HEK293 (cell line): ENCODE results near the gene ZNF648.

Experiments used
- CTCF ChIA-PET: fragments of 350-600 bp; formaldehyde crosslinking; extraction: SDS; loops from one replicate; lab custom pipeline; 2021; ENCODE audit warnings: antibody characterized with exemption; lab: Yijun Ruan, JAX
- POLR2A ChIA-PET: fragments of 300-600 bp; formaldehyde crosslinking; extraction: SDS; loops from one replicate; lab custom pipeline; 2020; ENCODE audit warnings: antibody characterized with exemption, inconsistent platforms; lab: Yijun Ruan, JAX
- H3K27ac ChIP-seq: fragments of 200-500 bp; sonication (Bioruptor generic); 2 replicates; pipeline ENCODE4 v1.5.1; 2014; ENCODE audit warnings: low read depth, low read length, control low read depth, inconsistent platforms; ENCODE audit errors: extremely low read depth
- H3K36me3 ChIP-seq, 2 experiments: fragments of 200-500 bp in 1 of 2; sonication (Bioruptor generic) in 1 of 2; 1 replicate in 1 of 2; 2 replicates in 1 of 2; pipeline ENCODE4 v1.5.1; 2014 to 2017; ENCODE audit warnings: inconsistent platforms in 2 of 2, low read length in 2 of 2; ENCODE audit not compliant: control insufficient read depth in 2 of 2, insufficient read depth in 1 of 2
- H3K4me1 ChIP-seq: fragments of 200-500 bp; sonication (Bioruptor generic); 2 replicates; pipeline ENCODE4 v1.5.1; 2014; ENCODE audit warnings: mild to moderate bottlenecking, low read length, inconsistent platforms; ENCODE audit not compliant: control insufficient read depth, insufficient read depth
- H3K4me3 ChIP-seq: 2 replicates; pipeline ENCODE4 v1.5.1; 2011; ENCODE audit warnings: low read depth, mild to moderate bottlenecking, control low read depth, low read length, moderate library complexity
- H3K9me3 ChIP-seq: fragments of 200-500 bp; sonication (Bioruptor generic); 2 replicates; pipeline ENCODE4 v1.5.1; 2014; ENCODE audit warnings: low read depth, low read length, inconsistent platforms; ENCODE audit not compliant: control insufficient read depth, insufficient read depth
- IKZF3 ChIP-seq: fragments of 450-650 bp; IDR thresholded peaks from 2 replicates; pipeline ENCODE4 v1.5.0; 2018; ENCODE audit warnings: missing biosample characterization, mild to moderate bottlenecking, missing genetic modification characterization, moderate library complexity
- KLF7 ChIP-seq: fragments of 450-650 bp; formaldehyde crosslinking; IDR thresholded peaks from 2 replicates; pipeline ENCODE4 v1.5.1; 2016; ENCODE audit warnings: missing biosample characterization, missing genetic modification characterization, borderline replicate concordance
- MEIS1 ChIP-seq: sonication (generic); formaldehyde crosslinking; IDR thresholded peaks from 2 replicates; pipeline ENCODE4 v1.8.1; 2022; ENCODE audit warnings: missing genetic modification reagents, mild to moderate bottlenecking, borderline replicate concordance
- ZBTB44 ChIP-seq: fragments of 450-650 bp; IDR thresholded peaks from 2 replicates; pipeline ENCODE4 v1.5.1; 2018; ENCODE audit warnings: missing biosample characterization, mild to moderate bottlenecking, missing genetic modification characterization
- ZNF155 ChIP-seq: fragments of 450-650 bp; formaldehyde crosslinking; IDR thresholded peaks from 2 replicates; pipeline ENCODE4 v1.5.1; 2016; ENCODE audit warnings: missing biosample characterization, missing genetic modification characterization
- ZNF175 ChIP-seq: fragments of 450-650 bp; formaldehyde crosslinking; IDR thresholded peaks from 2 replicates; pipeline ENCODE4 v1.5.1; 2016; ENCODE audit warnings: missing biosample characterization, missing genetic modification characterization
- ZNF19 ChIP-seq: fragments of 450-650 bp; formaldehyde crosslinking; IDR thresholded peaks from 2 replicates; pipeline ENCODE4; 2016; ENCODE audit warnings: missing biosample characterization, missing genetic modification characterization, low read depth
- ZNF302 ChIP-seq: fragments of 450-650 bp; formaldehyde crosslinking; IDR thresholded peaks from 2 replicates; pipeline ENCODE4 v1.5.1; 2016; ENCODE audit warnings: missing biosample characterization, missing genetic modification characterization, low read depth
- ZNF335 ChIP-seq: fragments of 450-650 bp; formaldehyde crosslinking; conservative IDR thresholded peaks from 2 replicates; pipeline ENCODE4 v1.5.1; 2016; ENCODE audit warnings: missing biosample characterization, missing genetic modification characterization
- ZNF596 ChIP-seq: fragments of 450-650 bp; IDR thresholded peaks from 2 replicates; pipeline ENCODE4 v1.5.0; 2018; ENCODE audit warnings: missing biosample characterization, mild to moderate bottlenecking, missing genetic modification characterization, moderate library complexity
- ZNF623 ChIP-seq: fragments of 450-650 bp; formaldehyde crosslinking; IDR thresholded peaks from 2 replicates; pipeline ENCODE4 v1.5.1; 2016; ENCODE audit warnings: missing biosample characterization, missing genetic modification characterization
- ZNF670 ChIP-seq: fragments of 450-650 bp; formaldehyde crosslinking; IDR thresholded peaks from 2 replicates; pipeline ENCODE4 v1.5.1; 2016; ENCODE audit warnings: missing biosample characterization, missing genetic modification characterization, low read depth
- ZNF76 ChIP-seq: fragments of 450-650 bp; formaldehyde crosslinking; IDR thresholded peaks from 2 replicates; pipeline ENCODE4; 2016; ENCODE audit warnings: low read depth, missing biosample characterization, missing genetic modification characterization, borderline replicate concordance
- TF ChIP-seq, protein P1 (sequence below): fragments of 450-650 bp; formaldehyde crosslinking; conservative IDR thresholded peaks from 2 replicates; pipeline ENCODE4 v1.5.1; 2016; ENCODE audit warnings: low read depth, missing biosample characterization, missing genetic modification characterization
- TF ChIP-seq, protein P2 (sequence below): fragments of 450-650 bp; formaldehyde crosslinking; IDR thresholded peaks from 2 replicates; pipeline ENCODE4 v1.5.1; 2016; ENCODE audit warnings: missing biosample characterization, missing genetic modification characterization
- TF ChIP-seq, protein P3 (sequence below): fragments of 450-650 bp; formaldehyde crosslinking; IDR thresholded peaks from 2 replicates; pipeline ENCODE4 v1.5.1; 2016; ENCODE audit warnings: missing biosample characterization, missing genetic modification characterization
- TF ChIP-seq, protein P4 (sequence below): fragments of 450-650 bp; formaldehyde crosslinking; IDR thresholded peaks from 2 replicates; pipeline ENCODE4 v1.5.1; 2017; ENCODE audit warnings: missing biosample characterization, missing genetic modification characterization

Gene ZNF648

GRCh38 chr1:182101415-182102042 is 40.0 kb upstream of the ZNF648 start (continued):
- TF ChIP-seq, protein P1, sequence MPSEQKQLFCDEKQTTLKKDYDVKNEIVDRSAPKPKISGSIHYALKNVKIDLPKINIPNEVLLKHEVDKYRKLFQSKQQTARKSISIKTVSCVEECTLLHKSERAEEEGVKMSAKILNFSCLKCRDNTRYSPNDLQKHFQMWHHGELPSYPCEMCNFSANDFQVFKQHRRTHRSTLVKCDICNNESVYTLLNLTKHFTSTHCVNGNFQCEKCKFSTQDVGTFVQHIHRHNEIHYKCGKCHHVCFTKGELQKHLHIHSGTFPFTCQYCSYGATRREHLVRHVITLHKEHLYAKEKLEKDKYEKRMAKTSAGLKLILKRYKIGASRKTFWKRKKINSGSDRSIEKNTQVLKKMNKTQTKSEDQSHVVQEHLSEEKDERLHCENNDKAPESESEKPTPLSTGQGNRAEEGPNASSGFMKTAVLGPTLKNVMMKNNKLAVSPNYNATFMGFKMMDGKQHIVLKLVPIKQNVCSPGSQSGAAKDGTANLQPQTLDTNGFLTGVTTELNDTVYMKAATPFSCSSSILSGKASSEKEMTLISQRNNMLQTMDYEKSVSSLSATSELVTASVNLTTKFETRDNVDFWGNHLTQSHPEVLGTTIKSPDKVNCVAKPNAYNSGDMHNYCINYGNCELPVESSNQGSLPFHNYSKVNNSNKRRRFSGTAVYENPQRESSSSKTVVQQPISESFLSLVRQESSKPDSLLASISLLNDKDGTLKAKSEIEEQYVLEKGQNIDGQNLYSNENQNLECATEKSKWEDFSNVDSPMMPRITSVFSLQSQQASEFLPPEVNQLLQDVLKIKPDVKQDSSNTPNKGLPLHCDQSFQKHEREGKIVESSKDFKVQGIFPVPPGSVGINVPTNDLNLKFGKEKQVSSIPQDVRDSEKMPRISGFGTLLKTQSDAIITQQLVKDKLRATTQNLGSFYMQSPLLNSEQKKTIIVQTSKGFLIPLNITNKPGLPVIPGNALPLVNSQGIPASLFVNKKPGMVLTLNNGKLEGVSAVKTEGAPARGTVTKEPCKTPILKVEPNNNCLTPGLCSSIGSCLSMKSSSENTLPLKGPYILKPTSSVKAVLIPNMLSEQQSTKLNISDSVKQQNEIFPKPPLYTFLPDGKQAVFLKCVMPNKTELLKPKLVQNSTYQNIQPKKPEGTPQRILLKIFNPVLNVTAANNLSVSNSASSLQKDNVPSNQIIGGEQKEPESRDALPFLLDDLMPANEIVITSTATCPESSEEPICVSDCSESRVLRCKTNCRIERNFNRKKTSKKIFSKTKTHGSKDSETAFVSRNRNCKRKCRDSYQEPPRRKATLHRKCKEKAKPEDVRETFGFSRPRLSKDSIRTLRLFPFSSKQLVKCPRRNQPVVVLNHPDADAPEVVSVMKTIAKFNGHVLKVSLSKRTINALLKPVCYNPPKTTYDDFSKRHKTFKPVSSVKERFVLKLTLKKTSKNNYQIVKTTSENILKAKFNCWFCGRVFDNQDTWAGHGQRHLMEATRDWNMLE (tag by site-specific recombination), result no peak
- TF ChIP-seq ZNF19 (tag by site-specific recombination), result no peak
- TF ChIP-seq, protein P2, sequence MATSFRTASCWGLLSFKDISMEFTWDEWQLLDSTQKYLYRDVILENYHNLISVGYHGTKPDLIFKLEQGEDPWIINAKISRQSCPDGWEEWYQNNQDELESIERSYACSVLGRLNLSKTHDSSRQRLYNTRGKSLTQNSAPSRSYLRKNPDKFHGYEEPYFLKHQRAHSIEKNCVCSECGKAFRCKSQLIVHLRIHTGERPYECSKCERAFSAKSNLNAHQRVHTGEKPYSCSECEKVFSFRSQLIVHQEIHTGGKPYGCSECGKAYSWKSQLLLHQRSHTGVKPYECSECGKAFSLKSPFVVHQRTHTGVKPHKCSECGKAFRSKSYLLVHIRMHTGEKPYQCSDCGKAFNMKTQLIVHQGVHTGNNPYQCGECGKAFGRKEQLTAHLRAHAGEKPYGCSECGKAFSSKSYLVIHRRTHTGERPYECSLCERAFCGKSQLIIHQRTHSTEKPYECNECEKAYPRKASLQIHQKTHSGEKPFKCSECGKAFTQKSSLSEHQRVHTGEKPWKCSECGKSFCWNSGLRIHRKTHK (tag by site-specific recombination), result no peak
- TF ChIP-seq ZNF175 (tag by site-specific recombination), result no peak
- TF ChIP-seq, protein P3, sequence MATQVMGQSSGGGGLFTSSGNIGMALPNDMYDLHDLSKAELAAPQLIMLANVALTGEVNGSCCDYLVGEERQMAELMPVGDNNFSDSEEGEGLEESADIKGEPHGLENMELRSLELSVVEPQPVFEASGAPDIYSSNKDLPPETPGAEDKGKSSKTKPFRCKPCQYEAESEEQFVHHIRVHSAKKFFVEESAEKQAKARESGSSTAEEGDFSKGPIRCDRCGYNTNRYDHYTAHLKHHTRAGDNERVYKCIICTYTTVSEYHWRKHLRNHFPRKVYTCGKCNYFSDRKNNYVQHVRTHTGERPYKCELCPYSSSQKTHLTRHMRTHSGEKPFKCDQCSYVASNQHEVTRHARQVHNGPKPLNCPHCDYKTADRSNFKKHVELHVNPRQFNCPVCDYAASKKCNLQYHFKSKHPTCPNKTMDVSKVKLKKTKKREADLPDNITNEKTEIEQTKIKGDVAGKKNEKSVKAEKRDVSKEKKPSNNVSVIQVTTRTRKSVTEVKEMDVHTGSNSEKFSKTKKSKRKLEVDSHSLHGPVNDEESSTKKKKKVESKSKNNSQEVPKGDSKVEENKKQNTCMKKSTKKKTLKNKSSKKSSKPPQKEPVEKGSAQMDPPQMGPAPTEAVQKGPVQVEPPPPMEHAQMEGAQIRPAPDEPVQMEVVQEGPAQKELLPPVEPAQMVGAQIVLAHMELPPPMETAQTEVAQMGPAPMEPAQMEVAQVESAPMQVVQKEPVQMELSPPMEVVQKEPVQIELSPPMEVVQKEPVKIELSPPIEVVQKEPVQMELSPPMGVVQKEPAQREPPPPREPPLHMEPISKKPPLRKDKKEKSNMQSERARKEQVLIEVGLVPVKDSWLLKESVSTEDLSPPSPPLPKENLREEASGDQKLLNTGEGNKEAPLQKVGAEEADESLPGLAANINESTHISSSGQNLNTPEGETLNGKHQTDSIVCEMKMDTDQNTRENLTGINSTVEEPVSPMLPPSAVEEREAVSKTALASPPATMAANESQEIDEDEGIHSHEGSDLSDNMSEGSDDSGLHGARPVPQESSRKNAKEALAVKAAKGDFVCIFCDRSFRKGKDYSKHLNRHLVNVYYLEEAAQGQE (tag by site-specific recombination), result no peak
- no peak for TF ChIP-seq IKZF3
- no peak for TF ChIP-seq ZNF335 (tag by site-specific recombination)
- TF ChIP-seq ZNF302 (tag by site-specific recombination), result no peak
- TF ChIP-seq ZNF670 (tag by site-specific recombination), result no peak
- TF ChIP-seq MEIS1 (CRISPR knock-in tag), result no peak
- TF ChIP-seq, all 188 proteins: peak for 5

DNA sequence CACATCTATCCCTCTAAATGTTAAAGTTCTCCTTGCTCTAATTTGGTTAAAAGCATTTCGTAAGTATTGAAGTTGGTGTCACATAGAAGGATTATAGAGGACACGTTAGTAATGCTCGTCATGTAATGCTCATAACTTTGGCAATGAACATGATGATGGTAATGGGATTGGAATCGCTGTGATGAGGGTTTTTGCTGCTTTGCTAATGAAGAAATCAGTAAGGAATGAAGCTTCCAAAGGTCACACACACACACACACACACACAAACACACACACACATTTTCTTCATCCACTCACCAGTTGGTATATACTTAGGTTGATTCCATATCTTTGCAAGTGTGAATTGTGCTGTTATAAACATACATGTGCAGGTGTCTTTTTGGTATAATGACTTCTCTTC is 36.8 kb upstream of the ZNF648 start:
- ChIA-PET POLR2A (no interaction called here), CTCF (interaction anchor here (0.7 to 1.7 kb wide), 4 partner anchors 14 to 299 kb away, joined by 3 to 5 read pairs (median 4); no protein-coding TSS in a partner anchor)
- H3K4me1 ChIP-seq, result no peaks in the 10 kb centered on the region
- no peaks in the 10 kb centered on the region for H3K36me3 ChIP-seq
- H3K4me3 ChIP-seq, result no peak overlapping the region
- H3K27ac ChIP-seq, result no peak overlapping the region
- H3K9me3 ChIP-seq, result no peaks in the 10 kb centered on the region
- TF ChIP-seq ZNF670 (tag by site-specific recombination), result no peak
- TF ChIP-seq ZBTB44 (tag by site-specific recombination), result no peak
- TF ChIP-seq ZNF623, result no peak
- TF ChIP-seq ZNF76 (tag by site-specific recombination), result no peak
- TF ChIP-seq KLF7 (tag by site-specific recombination), result no peak
- TF ChIP-seq, protein P4, sequence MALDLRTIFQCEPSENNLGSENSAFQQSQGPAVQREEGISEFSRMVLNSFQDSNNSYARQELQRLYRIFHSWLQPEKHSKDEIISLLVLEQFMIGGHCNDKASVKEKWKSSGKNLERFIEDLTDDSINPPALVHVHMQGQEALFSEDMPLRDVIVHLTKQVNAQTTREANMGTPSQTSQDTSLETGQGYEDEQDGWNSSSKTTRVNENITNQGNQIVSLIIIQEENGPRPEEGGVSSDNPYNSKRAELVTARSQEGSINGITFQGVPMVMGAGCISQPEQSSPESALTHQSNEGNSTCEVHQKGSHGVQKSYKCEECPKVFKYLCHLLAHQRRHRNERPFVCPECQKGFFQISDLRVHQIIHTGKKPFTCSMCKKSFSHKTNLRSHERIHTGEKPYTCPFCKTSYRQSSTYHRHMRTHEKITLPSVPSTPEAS (tag by site-specific recombination), result no peak
- TF ChIP-seq ZNF596 (tag by site-specific recombination), result no peak
- no peak for TF ChIP-seq ZNF155
